CD4-positive, alpha-beta T cell treated with Interleukin-10 for 1 hour (primary cell): Measurements from ENCODE around the gene AFF4.

Source experiments
- DNase-seq: peaks from one replicate; pipeline ENCODE4 v3.0.0-alpha.2; 2020

AFF4 gene

DNA sequence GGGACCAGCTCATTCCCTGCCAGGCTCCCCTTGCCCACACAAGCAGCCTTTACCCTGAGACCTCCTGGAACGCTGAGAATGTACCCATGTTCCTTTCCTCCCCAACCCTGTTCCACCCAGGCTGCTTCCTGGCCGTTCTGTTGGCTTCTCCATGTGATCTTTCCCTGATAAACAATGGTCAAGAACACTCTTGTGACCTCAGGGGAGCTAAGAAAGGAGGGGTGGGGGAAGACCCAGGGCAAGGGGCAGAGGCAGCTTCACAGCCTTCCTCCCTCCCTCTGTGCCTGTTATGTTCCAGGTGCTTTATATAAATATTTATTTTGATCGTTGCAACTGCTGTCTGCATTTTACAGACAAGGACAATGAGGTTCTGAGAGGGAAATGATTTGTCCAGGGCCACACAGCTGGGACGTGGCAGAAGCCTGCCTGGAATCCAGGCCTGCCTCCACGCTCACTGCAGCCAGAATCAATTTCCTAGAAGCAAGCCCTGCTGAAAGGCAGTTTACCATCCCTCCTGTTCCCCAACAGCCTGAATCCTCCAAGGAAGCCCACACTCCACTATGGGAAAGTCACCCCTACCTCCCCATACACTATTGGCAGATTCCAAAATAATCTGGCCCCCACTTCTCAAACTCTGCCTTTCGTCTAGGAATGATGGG lies 136.9 kb downstream of the AFF4 start:
- no peak for DNase-seq

DNA sequence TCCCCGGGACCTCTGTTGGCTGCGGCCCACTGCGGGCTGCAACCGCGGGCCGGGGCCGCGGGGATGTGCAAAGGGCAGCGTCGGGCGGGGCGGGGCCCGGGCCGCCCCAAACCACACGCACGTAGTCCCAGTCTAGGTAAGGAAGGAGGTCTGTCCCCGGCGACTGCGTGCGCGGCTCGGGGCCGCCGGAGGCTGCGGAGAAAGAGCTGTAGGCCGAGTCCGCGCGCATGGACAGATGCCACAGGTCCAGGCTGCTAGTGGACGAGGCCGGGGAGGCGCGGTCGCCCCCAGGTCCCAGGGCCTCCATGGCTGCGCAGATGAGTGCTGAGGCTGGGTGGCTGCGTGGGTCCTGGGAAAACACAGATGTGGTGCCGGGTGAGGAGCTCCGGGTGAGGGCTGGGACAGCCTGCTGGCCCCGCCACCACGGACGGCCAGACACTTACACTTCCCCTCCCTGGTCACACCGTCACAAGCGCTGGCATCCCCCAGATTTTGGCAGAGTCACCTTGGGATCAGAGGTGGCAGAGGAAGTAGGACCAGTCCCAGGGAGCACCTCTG lies 137.5 kb downstream of the AFF4 start:
- DNase-seq = no peak
